GM18519 (cell line): ENCODE data around the gene PDE6A.

Source experiments
- ATAC-seq: cut with Tn5 transposase; IDR thresholded peaks from one replicate; pipeline ENCODE4 v1.9.1; 2021; ENCODE audit warnings: mild to moderate bottlenecking, moderate library complexity; ENCODE audit not compliant: unreplicated experiment, low FRiP score

The PDE6A gene

DNA sequence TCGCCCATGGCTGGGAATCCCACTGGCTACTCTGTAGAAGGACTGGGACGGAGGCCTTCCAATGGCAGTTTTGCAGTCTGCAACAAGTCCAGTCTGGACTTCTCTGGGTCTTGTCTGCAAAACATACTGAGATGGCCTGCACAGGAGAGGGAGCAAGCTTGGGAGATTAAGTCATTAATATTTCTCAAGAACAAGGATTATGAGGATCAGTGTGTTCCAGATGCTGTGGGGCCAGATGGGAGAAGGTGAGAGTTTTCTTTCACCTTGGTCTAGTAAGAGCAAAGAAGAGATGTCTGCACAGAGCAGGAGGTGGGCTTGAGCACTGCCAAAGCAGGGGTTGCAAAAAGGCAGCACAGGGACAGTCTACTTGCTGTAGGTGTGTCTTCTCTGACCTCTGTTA is at the start of gene PDE6A:
Gene PDE6A (minus strand): TSS at position 128 of the 400 bp plus-strand sequence. CDS start 120 bp downstream, at position 8.
- no peak for ATAC-seq

DNA sequence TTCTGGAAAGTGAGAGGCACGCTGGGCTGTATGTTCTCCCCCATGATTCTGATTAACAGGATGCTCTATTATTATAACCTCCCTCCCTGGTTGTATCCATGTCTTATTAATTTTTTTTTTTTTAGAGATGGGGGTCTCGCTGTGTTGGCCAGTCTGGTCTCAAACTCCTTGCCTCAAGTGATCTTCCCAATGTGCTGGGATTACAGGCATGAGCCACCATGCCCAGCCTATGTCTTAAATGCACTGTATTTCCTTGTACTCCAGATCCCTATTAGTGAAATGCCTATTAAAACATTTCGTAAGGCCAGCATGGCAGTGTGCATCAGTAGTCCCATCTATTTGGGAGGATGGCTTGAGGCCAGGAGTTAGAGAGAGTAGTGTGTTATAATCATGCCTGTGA is 48.9 kb upstream of the PDE6A start:
- ATAC-seq: no peak

DNA sequence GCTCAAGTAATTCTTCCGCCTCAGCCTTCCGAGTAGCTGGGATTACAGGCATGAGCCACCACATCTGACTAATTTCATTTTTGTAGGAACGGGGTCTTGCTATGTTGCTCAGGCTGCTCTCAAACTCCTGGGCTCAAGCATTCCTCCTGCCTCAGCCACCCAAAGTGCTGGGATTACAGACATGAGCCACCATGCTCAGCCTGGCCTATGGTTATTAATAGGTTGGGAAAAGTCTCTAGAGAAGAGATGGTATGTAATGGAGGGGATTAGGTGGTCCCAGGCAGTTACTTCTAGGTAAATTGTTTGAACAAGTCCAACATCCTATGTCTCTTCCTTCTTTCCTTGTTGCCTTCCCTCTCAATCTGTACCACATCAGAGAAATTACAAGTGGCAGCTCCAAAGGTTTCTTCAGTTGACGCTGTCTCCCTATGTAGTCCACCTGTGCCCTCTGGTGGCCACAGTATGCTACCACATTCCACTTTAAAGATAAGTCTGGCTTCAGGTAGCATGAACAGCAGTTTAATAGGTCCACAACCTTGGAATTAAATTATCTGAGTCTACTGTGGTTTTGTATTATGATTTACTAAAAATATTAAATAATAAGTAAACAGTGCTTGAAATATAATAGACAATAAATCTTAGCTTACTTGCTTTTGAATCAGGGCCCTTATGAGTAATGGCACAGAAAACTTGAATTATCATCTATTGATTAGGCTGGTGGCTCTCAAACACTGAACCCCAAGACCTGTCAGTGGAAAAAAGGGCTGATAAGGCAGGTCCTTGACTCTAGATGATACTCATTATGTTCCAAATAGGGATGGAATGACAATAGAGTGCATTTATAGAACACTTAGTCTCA is 46.2 kb upstream of the PDE6A start:
- no peak for ATAC-seq

DNA sequence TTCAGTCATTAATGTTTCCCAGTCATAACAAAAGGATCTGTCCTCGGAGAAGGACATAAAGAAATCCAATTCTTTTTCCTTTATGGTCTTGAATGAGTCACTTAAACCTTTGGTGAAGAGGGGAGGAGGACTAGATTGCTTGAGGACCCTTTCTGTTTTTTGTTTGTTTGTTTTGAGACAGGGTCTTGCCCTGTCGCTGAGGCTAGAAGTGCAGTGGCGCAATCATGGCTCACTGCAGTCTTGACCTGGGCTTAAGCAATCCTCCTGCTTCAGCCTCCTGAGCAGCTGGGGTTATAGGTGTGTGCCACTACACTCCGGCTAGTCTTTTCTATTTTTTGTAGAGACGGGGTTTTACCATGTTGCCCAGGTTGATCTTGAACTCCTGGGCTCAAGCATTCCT is 43.5 kb upstream of the PDE6A start:
- ATAC-seq: no peak

DNA sequence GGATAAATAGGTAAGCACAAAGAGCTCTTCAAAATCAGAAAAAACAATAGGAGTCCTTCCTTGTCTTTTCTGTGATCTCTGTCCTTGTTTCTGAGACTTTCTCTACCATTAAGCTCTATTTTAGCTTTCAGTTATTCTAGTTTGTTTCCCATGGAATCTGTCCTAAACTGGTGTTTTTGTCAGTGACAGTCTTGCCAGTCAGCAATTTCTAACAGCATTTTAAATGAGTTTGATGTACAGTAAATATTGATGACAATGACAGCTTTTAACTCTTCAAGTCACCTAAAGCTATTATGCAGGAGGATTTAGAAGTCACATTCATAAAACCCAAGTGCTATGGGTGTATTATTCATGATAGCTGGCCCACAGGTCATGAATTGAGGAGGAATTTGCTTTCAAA is 37.9 kb upstream of the PDE6A start:
- no peak for ATAC-seq

DNA sequence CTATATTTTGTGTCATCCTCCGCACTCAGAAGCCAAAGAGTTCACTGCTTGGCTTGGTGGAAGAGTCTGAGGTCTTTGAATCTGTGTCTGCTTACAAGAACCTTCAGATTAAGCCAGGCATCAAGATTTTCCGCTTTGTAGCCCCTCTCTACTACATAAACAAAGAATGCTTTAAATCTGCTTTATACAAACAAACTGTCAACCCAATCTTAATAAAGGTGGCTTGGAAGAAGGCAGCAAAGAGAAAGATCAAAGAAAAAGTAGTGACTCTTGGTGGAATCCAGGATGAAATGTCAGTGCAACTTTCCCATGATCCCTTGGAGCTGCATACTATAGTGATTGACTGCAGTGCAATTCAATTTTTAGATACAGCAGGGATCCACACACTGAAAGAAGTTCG is 36.6 kb upstream of the PDE6A start:
- no peak for ATAC-seq

DNA sequence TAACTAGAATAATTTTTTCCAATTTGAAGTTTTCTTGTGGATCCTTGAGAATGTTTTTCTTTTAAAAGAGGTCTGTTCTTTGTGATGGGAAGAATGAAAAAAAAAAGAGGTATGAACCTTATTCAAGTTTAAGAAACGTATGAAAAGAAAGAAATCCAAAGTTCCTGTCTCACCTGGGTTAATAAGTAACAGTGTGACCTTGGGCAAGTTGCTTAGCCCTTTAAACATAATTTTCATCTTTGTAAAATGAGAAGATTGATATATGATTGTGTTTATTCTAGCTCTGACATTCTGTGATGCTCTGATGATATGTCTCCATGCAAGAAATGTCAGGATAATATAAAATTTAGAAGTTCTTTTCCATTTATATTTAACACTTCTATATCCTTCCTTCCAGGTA is 35.3 kb upstream of the PDE6A start:
- no peak for ATAC-seq

DNA sequence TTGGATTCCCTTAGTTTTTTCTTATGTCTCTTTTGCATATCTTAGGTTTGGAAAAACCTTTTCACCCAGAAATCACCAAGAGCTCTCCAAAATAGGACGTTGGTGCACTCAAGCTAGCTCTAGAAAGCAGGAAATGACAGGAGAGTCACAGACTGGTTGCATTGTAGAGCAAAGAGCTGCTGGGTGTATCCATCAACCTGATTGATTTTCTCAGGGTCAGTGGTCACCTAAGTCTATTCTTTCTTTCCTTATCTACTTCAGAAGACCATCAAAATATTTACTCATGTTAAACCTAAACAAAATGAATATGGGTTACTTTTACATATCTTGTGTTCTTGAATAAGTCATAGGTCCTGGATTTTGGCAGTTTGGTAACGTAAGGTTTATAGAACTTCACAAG is 30.8 kb upstream of the PDE6A start:
- ATAC-seq: no peak

DNA sequence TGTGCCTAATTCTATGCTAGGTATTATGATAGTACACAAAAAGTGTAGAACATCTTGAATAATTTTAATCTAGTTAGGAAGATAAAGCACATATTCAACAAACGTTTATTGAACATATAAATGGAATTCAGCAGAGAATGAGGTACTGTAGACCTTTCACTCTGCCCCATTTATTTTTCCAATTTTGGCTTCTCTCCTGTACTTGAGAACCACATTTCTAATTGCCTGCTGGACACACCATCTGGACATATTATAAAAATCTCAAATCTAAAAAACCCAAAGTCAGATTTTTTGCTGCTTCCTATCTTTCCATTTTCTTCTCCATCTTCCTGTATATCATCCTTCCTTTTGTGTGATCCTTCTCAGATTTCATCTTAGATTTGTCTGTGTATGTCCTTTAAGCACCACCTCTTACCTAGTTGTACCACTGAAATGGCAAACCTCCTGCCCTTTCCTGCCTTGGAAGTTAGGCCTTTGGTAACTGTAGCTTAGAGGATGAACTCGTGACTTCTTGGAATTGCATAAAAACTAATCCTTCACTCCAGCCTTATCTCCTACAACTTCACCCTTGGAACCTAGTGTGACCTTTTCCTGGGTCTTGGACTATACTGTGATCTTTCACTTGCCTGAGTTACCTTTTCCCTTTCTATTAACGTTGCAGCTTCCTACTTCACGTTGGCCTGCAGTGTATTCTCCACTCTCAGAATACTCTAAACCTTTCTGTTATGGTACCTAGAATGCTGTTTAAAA is 24.8 kb upstream of the PDE6A start:
- ATAC-seq: no peak

DNA sequence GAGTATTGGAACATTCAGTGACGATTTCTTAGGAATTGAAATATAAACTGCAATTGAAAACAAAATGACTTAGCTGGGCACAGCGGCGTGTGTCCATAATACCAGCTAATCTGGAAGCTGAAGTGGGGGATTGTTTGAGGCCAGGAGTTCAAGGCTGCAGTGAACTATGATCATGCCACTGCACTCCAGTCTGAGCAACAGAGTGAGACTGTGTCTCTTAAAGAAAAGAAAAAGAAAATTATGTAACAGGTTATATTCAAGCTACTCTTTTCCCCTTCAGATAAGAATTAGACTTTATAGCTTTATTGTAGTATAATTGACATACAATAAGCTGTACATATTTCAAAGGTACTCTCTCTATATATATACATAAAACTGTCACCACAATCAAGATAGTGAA is 22.4 kb upstream of the PDE6A start:
- ATAC-seq: no peak

DNA sequence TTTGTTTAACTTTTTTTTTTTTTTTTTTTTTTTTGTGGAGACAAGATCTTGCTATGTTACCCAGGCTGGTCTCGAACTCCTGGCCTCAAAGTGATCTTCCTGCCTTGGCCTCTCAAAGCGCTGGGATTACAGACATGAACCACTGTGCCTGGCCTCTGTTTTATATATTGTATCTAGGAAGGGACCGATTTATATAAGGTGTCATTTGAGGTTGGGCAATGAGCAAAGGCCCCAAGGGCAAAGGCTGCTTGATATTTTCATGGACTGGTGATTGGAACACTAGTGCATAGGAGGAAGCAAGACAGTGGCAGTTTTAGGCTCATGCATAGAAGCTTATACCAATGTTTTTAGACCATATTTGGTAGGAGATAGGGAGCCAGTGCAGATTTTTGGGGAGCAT is 19.1 kb upstream of the PDE6A start:
- no peak for ATAC-seq

DNA sequence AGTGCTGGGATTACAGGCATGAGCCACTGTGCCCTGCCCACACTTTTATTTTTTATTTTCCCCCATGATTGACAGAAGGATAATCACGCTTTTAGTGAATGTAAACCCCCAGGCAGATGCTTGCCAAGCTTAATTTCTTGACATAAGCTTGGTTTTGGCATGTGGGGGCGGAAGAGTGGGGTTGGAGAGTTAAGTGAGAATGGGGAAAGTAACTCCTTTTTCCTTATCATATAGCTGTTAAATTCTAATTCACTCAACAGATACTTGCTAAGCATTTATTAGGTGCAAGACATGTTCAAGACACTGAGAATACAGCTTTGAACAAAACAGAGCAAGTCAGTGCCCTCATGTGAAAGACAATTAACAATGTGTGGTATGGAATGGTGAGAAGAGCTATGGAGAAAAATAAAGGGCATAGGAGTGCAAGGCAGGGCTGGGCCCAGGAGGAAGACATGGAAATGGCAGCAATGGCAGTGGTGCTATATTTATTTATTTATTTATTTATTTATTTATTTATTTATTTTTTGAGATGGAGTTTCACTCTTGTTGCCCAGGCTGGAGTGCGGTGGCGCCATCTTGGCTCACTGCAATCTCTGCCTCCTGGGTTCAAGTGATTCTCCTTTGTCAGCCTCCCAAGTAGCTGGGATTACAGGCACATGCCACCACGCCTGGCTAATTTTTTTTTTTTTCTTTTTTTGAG is 18.2 kb upstream of the PDE6A start:
- no peak for ATAC-seq

DNA sequence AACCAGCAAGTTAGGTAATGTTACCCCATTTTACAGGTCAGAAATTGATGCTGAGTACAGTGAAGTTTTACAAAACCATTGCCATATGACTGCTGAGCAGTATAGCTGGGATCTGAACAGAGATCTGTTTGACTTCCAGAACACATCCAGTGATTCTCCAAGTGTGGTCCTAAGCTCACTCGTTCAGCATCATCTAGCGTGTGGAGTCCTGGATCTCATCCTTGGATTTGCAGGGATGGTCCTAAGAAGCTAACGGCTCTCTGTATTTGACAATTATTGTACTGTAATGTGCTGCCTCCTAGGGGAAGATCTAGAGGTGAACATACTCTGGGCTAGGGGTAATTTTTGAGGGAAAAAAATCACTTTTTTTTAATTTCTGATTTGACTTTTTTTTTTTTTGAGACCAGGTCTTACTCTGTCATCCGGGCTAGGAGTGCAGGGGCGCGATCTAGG is 17.4 kb upstream of the PDE6A start:
- no peak for ATAC-seq

DNA sequence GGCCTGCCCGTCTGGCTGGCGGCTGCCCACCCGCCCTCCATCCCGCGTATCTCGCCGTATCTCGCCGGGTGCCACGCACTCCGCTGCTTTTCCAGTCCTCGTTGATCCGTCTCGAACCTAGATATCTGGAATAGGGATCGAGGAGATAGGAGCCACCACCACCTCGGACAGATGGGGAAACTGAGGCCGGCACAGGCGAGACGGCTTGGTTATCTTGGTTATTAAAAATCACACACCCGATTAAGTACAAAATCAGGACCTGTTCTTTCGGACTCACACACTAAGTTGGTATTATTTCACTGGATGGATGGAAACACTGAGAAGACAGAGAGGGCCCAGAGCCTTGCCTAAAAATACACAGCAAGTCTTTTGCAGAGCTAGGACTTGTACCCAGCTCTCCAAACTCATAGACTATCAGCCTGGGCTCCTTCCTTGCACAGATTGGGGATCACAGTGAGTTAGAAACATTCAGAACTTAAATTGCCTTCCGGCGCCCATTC is 16.6 kb upstream of the PDE6A start:
- no peak for ATAC-seq

DNA sequence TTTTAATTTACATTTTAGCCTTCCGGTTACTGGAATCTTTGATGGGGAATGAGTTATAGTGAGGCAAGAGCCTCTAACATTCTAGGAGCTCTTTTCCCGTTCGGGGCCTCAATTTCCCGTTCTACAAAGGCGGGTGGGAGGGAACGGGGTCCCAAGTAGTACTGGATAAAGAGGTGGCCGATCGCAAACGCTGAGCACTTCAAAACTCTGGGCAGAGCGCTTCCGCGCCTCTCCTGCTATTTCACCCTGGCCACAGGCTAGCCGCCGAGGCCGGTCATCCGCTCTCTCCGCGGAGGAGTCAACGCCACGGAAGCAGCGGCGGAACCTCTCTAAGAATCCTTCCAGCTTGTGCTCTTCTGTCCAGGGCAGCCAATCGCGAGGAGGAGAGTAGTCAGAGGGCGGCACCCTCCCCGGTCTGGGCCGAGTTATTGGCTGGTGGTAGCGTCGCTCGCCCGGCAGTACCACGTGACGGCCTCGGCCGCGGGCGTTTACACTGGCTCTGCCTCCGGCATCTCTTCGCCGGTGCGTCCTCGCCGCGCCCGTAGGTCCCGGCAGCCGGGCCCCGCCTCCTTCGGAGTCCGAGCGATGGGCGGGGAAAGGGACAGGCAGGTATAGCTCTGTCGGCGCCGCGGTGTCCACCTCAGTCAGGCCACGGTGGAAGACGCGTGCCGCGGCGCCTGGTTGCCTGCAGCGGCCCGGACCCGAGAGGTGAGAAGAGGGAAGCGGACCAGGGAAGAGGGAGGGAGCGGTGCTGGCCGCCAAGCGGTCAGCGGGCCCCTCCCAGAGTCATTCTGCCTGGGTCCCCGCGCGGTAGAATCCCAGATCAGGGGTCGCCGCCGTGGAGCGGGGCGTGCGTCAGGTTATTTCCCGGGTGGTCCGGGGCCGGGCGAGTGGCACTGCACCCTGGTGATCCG is 15.9 kb upstream of the PDE6A start, which contains the start of gene SLC26A2:
Gene SLC26A2 (plus strand): TSS at position 487 of the 914 bp plus-strand sequence. CDS start 16,895 bp downstream, outside the sequence.
- peak; percentile 97 for ATAC-seq

DNA sequence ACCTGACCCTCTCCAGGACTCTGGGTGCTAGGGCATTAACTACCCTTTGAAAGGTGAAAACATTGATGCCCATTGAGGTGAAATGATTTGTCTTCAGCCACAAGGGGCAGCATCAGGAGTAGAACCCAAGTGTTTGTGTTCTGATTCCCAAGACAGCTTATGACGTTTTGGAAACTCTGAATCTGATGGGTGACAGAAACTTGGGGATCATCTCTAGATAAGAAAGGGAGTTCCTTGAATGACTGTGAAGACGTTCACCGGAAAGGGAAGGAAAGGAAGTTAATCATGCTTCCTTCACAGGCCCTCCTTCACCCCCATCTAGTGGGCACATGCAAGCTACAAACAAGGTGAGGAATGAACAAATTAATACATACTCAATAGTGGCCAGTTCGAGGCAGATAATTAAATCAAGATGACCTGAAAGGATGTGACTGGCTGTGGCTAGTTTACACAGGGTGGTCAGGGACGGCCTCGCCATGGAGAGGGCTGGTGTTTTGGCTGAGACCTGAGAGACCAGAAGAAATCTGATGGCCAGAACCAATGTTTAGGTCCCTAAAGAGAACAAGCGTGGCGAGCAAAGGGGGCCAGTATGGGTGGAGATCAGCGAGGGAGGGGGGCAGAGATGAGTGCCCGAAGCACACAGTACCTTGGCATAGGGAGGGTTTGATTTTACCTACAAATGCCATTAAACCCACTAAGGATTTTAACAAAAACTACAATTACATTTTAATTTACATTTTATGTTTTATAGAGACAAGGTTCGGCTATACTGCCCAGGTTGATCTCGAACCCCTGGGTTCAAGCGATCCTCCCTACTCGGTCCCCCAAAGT is 15.0 kb upstream of the PDE6A start:
- ATAC-seq: no peak

DNA sequence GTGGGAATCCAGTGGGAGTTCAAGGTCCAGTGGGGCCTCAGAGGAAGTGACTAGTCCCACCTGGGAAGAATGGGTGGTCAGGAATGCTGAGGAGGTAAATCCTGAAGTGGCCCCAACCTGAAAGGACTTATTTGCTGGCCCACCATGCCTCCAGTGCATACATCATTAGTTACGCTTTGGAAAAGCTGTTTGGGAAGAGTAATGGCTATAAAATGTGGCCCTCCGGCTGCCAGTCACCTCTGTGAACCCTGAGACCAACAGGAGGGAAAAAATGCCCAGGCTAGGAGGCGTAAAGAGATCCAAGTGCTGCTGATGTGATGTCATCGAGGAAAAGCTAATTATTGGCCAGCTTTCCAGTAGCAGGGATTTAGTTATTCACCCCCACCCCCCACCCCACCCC is 13.3 kb upstream of the PDE6A start:
- ATAC-seq: no peak

DNA sequence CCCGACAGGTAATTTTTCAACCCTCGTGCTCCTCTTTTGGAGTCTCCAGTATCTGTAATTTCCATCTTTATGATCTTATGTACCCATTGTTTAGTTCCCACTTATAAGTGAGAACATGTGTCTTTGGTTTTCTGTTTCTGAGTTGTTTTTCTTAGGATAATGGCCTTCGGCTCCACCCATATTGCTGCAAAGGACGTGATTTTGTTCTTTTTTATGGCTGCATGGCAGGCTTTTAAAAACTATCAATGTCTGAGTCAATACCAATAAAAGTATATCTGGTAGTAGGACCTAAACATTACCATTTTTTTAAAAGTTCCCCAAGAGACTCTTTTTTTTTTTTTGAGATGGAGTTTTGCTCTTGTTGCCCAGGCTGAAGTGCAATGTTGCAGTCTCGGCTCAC is 12.1 kb upstream of the PDE6A start:
- no peak for ATAC-seq

DNA sequence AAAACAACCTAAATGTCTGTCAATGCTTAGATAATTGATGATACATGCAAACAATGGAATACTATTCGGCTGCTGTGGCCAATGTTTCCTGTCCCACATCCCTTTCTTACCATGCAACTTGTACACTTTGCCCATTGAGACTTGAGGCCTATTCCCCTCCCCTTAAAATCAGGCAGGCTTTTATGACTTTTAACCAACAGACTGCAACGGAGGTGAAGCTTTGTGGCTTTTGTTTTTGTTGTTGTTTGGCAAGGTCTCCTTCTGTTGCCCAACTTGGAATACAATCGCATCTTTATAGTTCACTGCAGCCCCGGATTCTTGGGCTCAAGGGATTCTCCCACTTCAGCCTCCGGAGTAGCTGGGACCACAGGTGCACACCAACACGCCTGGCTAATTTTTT is 10.2 kb upstream of the PDE6A start:
- no peak for ATAC-seq
